ENCODE data around the gene CS. TPM values are rescaled to one million over a fixed set of nuclear protein-coding genes. Genes with fewer than 3 reads are reported as not detected.

The CS gene
- total RNA-seq, 1 donor from 2014 or later = 174 TPM

- peaks cover 30% of the 10 kb centered on the region for H3K4me1 Mint-ChIP-seq (ENCODE audit: low read depth)
- H3K9me3 Mint-ChIP-seq (ENCODE audit: low read depth) = no peaks in the 10 kb centered on the region
- H3K36me3 Mint-ChIP-seq (ENCODE audit: low read depth) = peaks cover 30% of the 10 kb centered on the region
- H3K4me3 Mint-ChIP-seq (ENCODE audit: unreplicated experiment) = peak overlapping the region; percentile 92
- H3K27ac Mint-ChIP-seq (ENCODE audit: unreplicated experiment) = peak overlapping the region; percentile 82
- no peak for TF ChIP-seq CTCF (IDR thresholded peaks at IDR 0.05)
- H3K27me3 Mint-ChIP-seq (ENCODE audit: low read depth) = no peaks in the 10 kb centered on the region
- peak; percentile 36 for DNase-seq (ENCODE audit: low spot score)
These were observed 43.1 kb downstream of the CS start for GRCh38 chr12:56257071-56257470.

- peak overlapping the region; percentile 92 for H3K4me3 Mint-ChIP-seq (ENCODE audit: unreplicated experiment)
- H3K9me3 Mint-ChIP-seq (ENCODE audit: low read depth) = no peaks in the 10 kb centered on the region
- peaks cover 23% of the 10 kb centered on the region for H3K4me1 Mint-ChIP-seq (ENCODE audit: low read depth)
- peaks cover 36% of the 10 kb centered on the region for H3K36me3 Mint-ChIP-seq (ENCODE audit: low read depth)
- peak overlapping the region; percentile 82 for H3K27ac Mint-ChIP-seq (ENCODE audit: unreplicated experiment)
- DNase-seq (ENCODE audit: low spot score) = peak; percentile 54
- peak; percentile 30 for TF ChIP-seq CTCF (IDR thresholded peaks at IDR 0.05)
- no peaks in the 10 kb centered on the region for H3K27me3 Mint-ChIP-seq (ENCODE audit: low read depth)
These were observed 43.7 kb downstream of the CS start for GRCh38 chr12:56256326-56256960.

GRCh38 chr12:56255671-56256070, 44.5 kb downstream of the CS start:
- no peak for TF ChIP-seq CTCF (IDR thresholded peaks at IDR 0.05)
- Mint-ChIP-seq H3K27ac (ENCODE audit: unreplicated experiment) (peak overlapping the region; percentile 28), H3K36me3 (ENCODE audit: low read depth) (peaks cover 36% of the 10 kb centered on the region), H3K4me3 (ENCODE audit: unreplicated experiment) (peak overlapping the region; percentile 28), H3K27me3 (ENCODE audit: low read depth) (no peaks in the 10 kb centered on the region), H3K4me1 (ENCODE audit: low read depth) (peaks cover 22% of the 10 kb centered on the region), H3K9me3 (ENCODE audit: low read depth) (no peaks in the 10 kb centered on the region)
- DNase-seq (ENCODE audit: low spot score) = no peak

- no peak overlapping the region for H3K4me3 Mint-ChIP-seq (ENCODE audit: unreplicated experiment)
- H3K27me3 Mint-ChIP-seq (ENCODE audit: low read depth) = no peaks in the 10 kb centered on the region
- peaks cover 41% of the 10 kb centered on the region for H3K36me3 Mint-ChIP-seq (ENCODE audit: low read depth)
- H3K27ac Mint-ChIP-seq (ENCODE audit: unreplicated experiment) = no peak overlapping the region
- H3K9me3 Mint-ChIP-seq (ENCODE audit: low read depth) = no peaks in the 10 kb centered on the region
- DNase-seq (ENCODE audit: low spot score) = no peak
- peaks cover 15% of the 10 kb centered on the region for H3K4me1 Mint-ChIP-seq (ENCODE audit: low read depth)
- no peak for TF ChIP-seq CTCF (IDR thresholded peaks at IDR 0.05)
These were observed 47.0 kb downstream of the CS start for GRCh38 chr12:56253091-56253490.

GRCh38 chr12:56252649-56253048, 47.5 kb downstream of the CS start:
- no peak for TF ChIP-seq CTCF (IDR thresholded peaks at IDR 0.05)
- Mint-ChIP-seq H3K4me3 (ENCODE audit: unreplicated experiment) (no peak overlapping the region), H3K36me3 (ENCODE audit: low read depth) (peaks cover 42% of the 10 kb centered on the region), H3K27me3 (ENCODE audit: low read depth) (no peaks in the 10 kb centered on the region), H3K4me1 (ENCODE audit: low read depth) (peaks cover 15% of the 10 kb centered on the region), H3K9me3 (ENCODE audit: low read depth) (no peaks in the 10 kb centered on the region), H3K27ac (ENCODE audit: unreplicated experiment) (no peak overlapping the region)
- DNase-seq (ENCODE audit: low spot score) = no peak
